ENCODE results near the gene TRIM44.

GRCh38 chr11:35826006-35826405 lies 163.4 kb downstream of the TRIM44 start:
- TF ChIP-seq CTCF (IDR thresholded peaks at IDR 0.05) (no peak), POLR2A (IDR thresholded peaks at IDR 0.05) (no peak)

All from right lobe of liver (tissue), 4 donors.